Endometrial microvascular endothelial cells (primary cell): ENCODE measurements around the gene CLHC1. TPM values are rescaled to one million over a fixed set of nuclear protein-coding genes. Genes with fewer than 3 reads are reported as not detected.
"Not testable (repeated sequence)": the region's sequence is repeated elsewhere in the genome, so short reads cannot be mapped to it uniquely, and the experiment has no call there.

Source experiments
- in situ Hi-C: cut with HindIII; loops from 2 replicates; pipeline ENCODE4 v1.10.0; 2017; ENCODE audit warnings: low sequenced_read_pairs, low pct_unique_long_range_greater_than_20kb; ENCODE audit errors: inconsistent ontology term
- total RNA-seq: library from RNA; depleted of rRNA; stranded (reverse); fragments of >200 nt; gene quantifications from one replicate; pipeline ENCODE4 v1.2.3, GENCODE V29; 2015; ENCODE audit errors: inconsistent ontology term

CLHC1 gene
- total RNA-seq, 1 donor from 2014 or later, result 0.74 TPM

- in situ Hi-C loops, result no loop called here
Observed at GRCh38 chr2:55235724-55236538, 3.8 kb upstream of the CLHC1 start.

- in situ Hi-C loops, result no loop called here
Observed at GRCh38 chr2:55233658-55233940, 1.5 kb upstream of the CLHC1 start.

- in situ Hi-C loops, result no loop called here
Observed at GRCh38 chr2:55232863-55233657, 967 bp upstream of the CLHC1 start.

GRCh38 chr2:55231546-55232083 is 478 bp downstream of the CLHC1 start:
- in situ Hi-C loops, result no loop called here

- in situ Hi-C loops, result no loop called here
Observed at GRCh38 chr2:55230551-55230950, 1.5 kb downstream of the CLHC1 start.

GRCh38 chr2:55229221-55229620 is 2.9 kb downstream of the CLHC1 start:
- in situ Hi-C loops, result no loop called here

- in situ Hi-C loops, result no loop called here
Observed at GRCh38 chr2:55228226-55228563, 3.9 kb downstream of the CLHC1 start.

GRCh38 chr2:55227437-55228225 is 4.5 kb downstream of the CLHC1 start:
- in situ Hi-C loops, result not testable (repeated sequence)

- in situ Hi-C loops, result no loop called here
Observed at GRCh38 chr2:55225481-55226020, 6.5 kb downstream of the CLHC1 start.

- in situ Hi-C loops, result no loop called here
Observed at GRCh38 chr2:55224761-55225261, 7.3 kb downstream of the CLHC1 start.

GRCh38 chr2:55223958-55224760 is 7.9 kb downstream of the CLHC1 start:
- in situ Hi-C loops, result no loop called here

- in situ Hi-C loops, result no loop called here
Observed at GRCh38 chr2:55213822-55214221, 18.3 kb downstream of the CLHC1 start.

GRCh38 chr2:55204950-55205349 is 27.1 kb downstream of the CLHC1 start:
- in situ Hi-C loops, result no loop called here

- in situ Hi-C loops, result no loop called here
Observed at GRCh38 chr2:55204536-55204935, 27.6 kb downstream of the CLHC1 start.

- in situ Hi-C loops, result no loop called here
Observed at GRCh38 chr2:55200416-55200815, 31.7 kb downstream of the CLHC1 start.

- in situ Hi-C loops, result no loop called here
Observed at GRCh38 chr2:55196526-55196925, 35.6 kb downstream of the CLHC1 start.

- in situ Hi-C loops, result not testable (repeated sequence)
Observed at GRCh38 chr2:55191888-55192287, 40.2 kb downstream of the CLHC1 start.

- in situ Hi-C loops, result not testable (repeated sequence)
Observed at GRCh38 chr2:55186837-55187236, 45.3 kb downstream of the CLHC1 start.
